ENCODE results near the gene TMA7B. TPM values are rescaled to one million over a fixed set of nuclear protein-coding genes. Genes with fewer than 3 reads are reported as not detected.

TMA7B gene
- total RNA-seq, 1 donor from 2014 or later: not detected

- DNase-seq (ENCODE audit: low read depth in 2 of 2): no peak
These were observed 40.0 kb downstream of the TMA7B start for GRCh38 chr22:40000171-40000570.

- no peak for DNase-seq (ENCODE audit: low read depth in 2 of 2)
These were observed 40.9 kb downstream of the TMA7B start for GRCh38 chr22:40001106-40001505.

GRCh38 chr22:40001800-40002577, 41.8 kb downstream of the TMA7B start:
- no peak for DNase-seq (ENCODE audit: low read depth in 2 of 2)

GRCh38 chr22:40002935-40003715, 42.9 kb downstream of the TMA7B start:
- no peak for DNase-seq (ENCODE audit: low read depth in 2 of 2)

- no peak for DNase-seq (ENCODE audit: low read depth in 2 of 2)
These were observed 44.6 kb downstream of the TMA7B start for GRCh38 chr22:40004836-40005235.

- DNase-seq (ENCODE audit: low read depth in 2 of 2): no peak
These were observed 46.4 kb downstream of the TMA7B start for GRCh38 chr22:40006641-40007040.

- no peak for DNase-seq (ENCODE audit: low read depth in 2 of 2)
These were observed 47.9 kb downstream of the TMA7B start for GRCh38 chr22:40007853-40008710.

- no peak for DNase-seq (ENCODE audit: low read depth in 2 of 2)
These were observed 48.6 kb downstream of the TMA7B start for GRCh38 chr22:40008726-40009291.

- no peak for DNase-seq (ENCODE audit: low read depth in 2 of 2)
These were observed 49.1 kb downstream of the TMA7B start for GRCh38 chr22:40009292-40009774.

- DNase-seq (ENCODE audit: low read depth in 2 of 2): no peak
These were observed 49.9 kb downstream of the TMA7B start for GRCh38 chr22:40009951-40010671.

GRCh38 chr22:40010746-40011145, 50.5 kb downstream of the TMA7B start:
- DNase-seq (ENCODE audit: low read depth in 2 of 2): no peak

Other genes with a start within 250 kb of the TMA7B start
- not detected in 2 replicates for gene ENTHD1, start 66.6 kb upstream of the TMA7B start, total RNA-seq
- not detected in 2 replicates for gene GRAP2, start 59.3 kb upstream of the TMA7B start, total RNA-seq
- not detected in 2 replicates for gene FAM83F, start 34.6 kb downstream of the TMA7B start, total RNA-seq
- 12.6 and 16.7 TPM in 2 replicates for gene TNRC6B, start 217.5 kb downstream of the TMA7B start, total RNA-seq